PFSK-1 (cell line): ENCODE data around the gene CCR4.

Source experiments
- POLR2AphosphoS5 ChIP-seq: IDR thresholded peaks from 2 replicates; pipeline ENCODE4 v1.6.1; 2012; ENCODE audit warnings: low read depth, mild to moderate bottlenecking, control low read depth, low read length, moderate library complexity
- TAF1 ChIP-seq: IDR thresholded peaks from 2 replicates; pipeline ENCODE4 v1.6.1; 2012; ENCODE audit warnings: low read length, control low read depth, borderline replicate concordance; ENCODE audit not compliant: insufficient read depth
- TF ChIP-seq, protein P1 (sequence below), 2 experiments: IDR thresholded peaks; 2 replicates each; pipeline versions ENCODE4 v1.6.1 to v1.8.0; 2011 to 2012; ENCODE audit warnings: low read depth in 2 of 2, low read length in 2 of 2, control low read depth in 1 of 2, inconsistent platforms in 1 of 2, mild to moderate bottlenecking in 1 of 2, moderate library complexity in 1 of 2; ENCODE audit not compliant: insufficient read depth in 1 of 2

DNA sequence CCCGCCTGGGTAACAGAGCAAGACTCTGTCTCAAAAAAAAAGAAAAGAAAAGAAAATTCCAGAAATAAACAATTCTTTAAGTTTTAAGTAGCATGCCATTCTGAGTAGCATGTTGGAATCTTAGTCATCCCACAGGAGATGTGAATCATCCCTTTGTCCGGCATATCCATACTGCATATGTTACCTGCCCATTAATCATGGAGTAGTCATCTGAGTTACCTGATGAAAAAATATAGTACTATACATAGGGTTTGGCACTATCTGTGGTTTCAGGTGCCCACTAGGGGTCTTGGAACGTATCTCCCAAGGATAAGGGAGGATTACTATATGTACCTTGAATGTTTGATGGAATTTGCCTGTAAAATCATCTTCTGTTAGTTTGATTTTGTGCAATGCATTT lies 6.3 kb upstream of the CCR4 start:
- TF ChIP-seq POLR2AphosphoS5, result no peak
- no peak for TF ChIP-seq TAF1
- TF ChIP-seq, protein P1, sequence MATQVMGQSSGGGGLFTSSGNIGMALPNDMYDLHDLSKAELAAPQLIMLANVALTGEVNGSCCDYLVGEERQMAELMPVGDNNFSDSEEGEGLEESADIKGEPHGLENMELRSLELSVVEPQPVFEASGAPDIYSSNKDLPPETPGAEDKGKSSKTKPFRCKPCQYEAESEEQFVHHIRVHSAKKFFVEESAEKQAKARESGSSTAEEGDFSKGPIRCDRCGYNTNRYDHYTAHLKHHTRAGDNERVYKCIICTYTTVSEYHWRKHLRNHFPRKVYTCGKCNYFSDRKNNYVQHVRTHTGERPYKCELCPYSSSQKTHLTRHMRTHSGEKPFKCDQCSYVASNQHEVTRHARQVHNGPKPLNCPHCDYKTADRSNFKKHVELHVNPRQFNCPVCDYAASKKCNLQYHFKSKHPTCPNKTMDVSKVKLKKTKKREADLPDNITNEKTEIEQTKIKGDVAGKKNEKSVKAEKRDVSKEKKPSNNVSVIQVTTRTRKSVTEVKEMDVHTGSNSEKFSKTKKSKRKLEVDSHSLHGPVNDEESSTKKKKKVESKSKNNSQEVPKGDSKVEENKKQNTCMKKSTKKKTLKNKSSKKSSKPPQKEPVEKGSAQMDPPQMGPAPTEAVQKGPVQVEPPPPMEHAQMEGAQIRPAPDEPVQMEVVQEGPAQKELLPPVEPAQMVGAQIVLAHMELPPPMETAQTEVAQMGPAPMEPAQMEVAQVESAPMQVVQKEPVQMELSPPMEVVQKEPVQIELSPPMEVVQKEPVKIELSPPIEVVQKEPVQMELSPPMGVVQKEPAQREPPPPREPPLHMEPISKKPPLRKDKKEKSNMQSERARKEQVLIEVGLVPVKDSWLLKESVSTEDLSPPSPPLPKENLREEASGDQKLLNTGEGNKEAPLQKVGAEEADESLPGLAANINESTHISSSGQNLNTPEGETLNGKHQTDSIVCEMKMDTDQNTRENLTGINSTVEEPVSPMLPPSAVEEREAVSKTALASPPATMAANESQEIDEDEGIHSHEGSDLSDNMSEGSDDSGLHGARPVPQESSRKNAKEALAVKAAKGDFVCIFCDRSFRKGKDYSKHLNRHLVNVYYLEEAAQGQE (IDR thresholded peaks at IDR 0.05; ENCODE audit: insufficient read depth in 1 of 2, low read depth in 2 of 2, low read length in 2 of 2), result no peak
